Measurements from ENCODE around the gene RTN4. TPM values are rescaled to one million over a fixed set of nuclear protein-coding genes. Genes with fewer than 3 reads are reported as not detected.
"Not testable (repeated sequence)": the region's sequence is repeated elsewhere in the genome, so short reads cannot be mapped to it uniquely, and the experiment has no call there.

The RTN4 gene
- total RNA-seq, 2 donors from 2014 or later, result 190 to 249 TPM

GRCh38 chr2:55000341-55000740, 49.9 kb downstream of the RTN4 start:
- Histone ChIP-seq H3K4me1 (replicated peaks) (peaks cover 3% of the 10 kb centered on the region), H3K27ac (no peak overlapping the region), H3K4me3 (no peak overlapping the region), H3K9me3 (no peaks in the 10 kb centered on the region), H3K36me3 (no peaks in the 10 kb centered on the region), H3K27me3 (replicated peaks; ENCODE audit: insufficient read depth) (no peaks in the 10 kb centered on the region)
- TF ChIP-seq POLR2A (IDR thresholded peaks at IDR 0.05) (no peak), POLR2AphosphoS5 (IDR thresholded peaks at IDR 0.05) (no peak), CTCF (IDR thresholded peaks at IDR 0.05) (no peak)
- 36% methylated on average over 4 of the region's 4 CpGs for WGBS
- DNase-seq (ENCODE audit: low spot score), result no peak
- intact Hi-C loops (cut with DNase I), result no loop called here

GRCh38 chr2:54999182-54999581, 51.1 kb downstream of the RTN4 start:
- no peak for DNase-seq (ENCODE audit: low spot score)
- Histone ChIP-seq H3K36me3 (no peaks in the 10 kb centered on the region), H3K4me3 (no peak overlapping the region), H3K4me1 (replicated peaks) (peaks cover 3% of the 10 kb centered on the region), H3K27ac (peak overlapping the region in 1 of 2 donors; percentile 31), H3K9me3 (no peaks in the 10 kb centered on the region), H3K27me3 (replicated peaks; ENCODE audit: insufficient read depth) (no peaks in the 10 kb centered on the region)
- intact Hi-C loops (cut with DNase I), result no loop called here
- TF ChIP-seq POLR2AphosphoS5 (IDR thresholded peaks at IDR 0.05), result peak; percentile 35
- TF ChIP-seq POLR2A (IDR thresholded peaks at IDR 0.05), result no peak
- no peak for TF ChIP-seq CTCF (IDR thresholded peaks at IDR 0.05)
- WGBS, result 8% methylated on average over 3 of the region's 3 CpGs

GRCh38 chr2:54997826-54998225, 52.4 kb downstream of the RTN4 start:
- Histone ChIP-seq H3K27ac (no peak overlapping the region), H3K4me1 (replicated peaks) (peaks cover 9% of the 10 kb centered on the region), H3K27me3 (replicated peaks; ENCODE audit: insufficient read depth) (no peaks in the 10 kb centered on the region), H3K9me3 (no peaks in the 10 kb centered on the region), H3K4me3 (no peak overlapping the region), H3K36me3 (no peaks in the 10 kb centered on the region)
- DNase-seq (ENCODE audit: low spot score), result no peak
- WGBS, result 88% methylated on average over 1 of the region's 1 CpG
- intact Hi-C loops (cut with DNase I), result no loop called here
- TF ChIP-seq POLR2A (IDR thresholded peaks at IDR 0.05) (no peak), CTCF (IDR thresholded peaks at IDR 0.05) (no peak)

- DNase-seq (ENCODE audit: low spot score), result no peak
- Histone ChIP-seq H3K27ac (no peak overlapping the region), H3K4me3 (no peak overlapping the region), H3K4me1 (replicated peaks) (peaks cover 9% of the 10 kb centered on the region), H3K27me3 (replicated peaks; ENCODE audit: insufficient read depth) (no peaks in the 10 kb centered on the region), H3K36me3 (no peaks in the 10 kb centered on the region), H3K9me3 (no peaks in the 10 kb centered on the region)
- TF ChIP-seq POLR2AphosphoS5 (IDR thresholded peaks at IDR 0.05), result no peak
- no peak for TF ChIP-seq POLR2A (IDR thresholded peaks at IDR 0.05)
- TF ChIP-seq CTCF (IDR thresholded peaks at IDR 0.05), result no peak
- intact Hi-C loops (cut with DNase I), result no loop called here
- 94% methylated on average over 3 of the region's 3 CpGs for WGBS
Measured at GRCh38 chr2:54995553-54995952, 54.7 kb downstream of the RTN4 start.

- H3K4me1 ChIP-seq (replicated peaks); H3K9me3 ChIP-seq; H3K27ac ChIP-seq; H3K36me3 ChIP-seq; DNase-seq (ENCODE audit: low spot score); intact Hi-C loops (cut with DNase I); H3K4me3 ChIP-seq; H3K27me3 ChIP-seq (replicated peaks; ENCODE audit: insufficient read depth): not testable (repeated sequence)
- WGBS, result 98% methylated on average over 19 of the region's 19 CpGs
Measured at GRCh38 chr2:54990694-54991093, 59.6 kb downstream of the RTN4 start.

Data from prostate gland (tissue), 2 donors.